Hematopoietic multipotent progenitor cell treated with erythropoietin and hydrocortisone succinate and interleukin-3 and kit ligand, for 4 days (in vitro differentiated cells): Measurements from ENCODE around the gene VCL.

Source experiments
- DNase-seq: peaks from one replicate; pipeline ENCODE4 v3.0.0-alpha.2; 2015

Gene VCL

GRCh38 chr10:74079028-74079935, 81.4 kb downstream of the VCL start:
- no peak for DNase-seq

- DNase-seq: no peak
These were observed 82.1 kb downstream of the VCL start for GRCh38 chr10:74079936-74080590.

GRCh38 chr10:74081192-74081803, 83.4 kb downstream of the VCL start:
- peak; percentile 82 for DNase-seq

GRCh38 chr10:74081941-74082718, 84.2 kb downstream of the VCL start:
- DNase-seq: no peak

- DNase-seq: no peak
These were observed 85.4 kb downstream of the VCL start for GRCh38 chr10:74083304-74083703.

GRCh38 chr10:74084955-74085354, 87.0 kb downstream of the VCL start:
- no peak for DNase-seq

- no peak for DNase-seq
These were observed 88.4 kb downstream of the VCL start for GRCh38 chr10:74086317-74086716.

- DNase-seq: no peak
These were observed 90.8 kb downstream of the VCL start for GRCh38 chr10:74088722-74089121.

GRCh38 chr10:74092372-74092771, 94.5 kb downstream of the VCL start:
- no peak for DNase-seq

GRCh38 chr10:74093530-74094164, 95.7 kb downstream of the VCL start:
- no peak for DNase-seq

- no peak for DNase-seq
These were observed 96.3 kb downstream of the VCL start for GRCh38 chr10:74094231-74094630.

GRCh38 chr10:74096777-74097176, 98.9 kb downstream of the VCL start:
- DNase-seq: peak; percentile 17

GRCh38 chr10:74097776-74098175, 99.9 kb downstream of the VCL start:
- DNase-seq: no peak

GRCh38 chr10:74099420-74099819, 101.5 kb downstream of the VCL start:
- no peak for DNase-seq

- no peak for DNase-seq
These were observed 101.9 kb downstream of the VCL start for GRCh38 chr10:74099836-74100235.

GRCh38 chr10:74103560-74104258, 105.8 kb downstream of the VCL start:
- DNase-seq: peak; percentile 65

- DNase-seq: no peak
These were observed 106.6 kb downstream of the VCL start for GRCh38 chr10:74104480-74104879.

- no peak for DNase-seq
These were observed 107.1 kb downstream of the VCL start for GRCh38 chr10:74104996-74105395.

- DNase-seq: no peak
These were observed 109.5 kb downstream of the VCL start for GRCh38 chr10:74107391-74107790.

- no peak for DNase-seq
These were observed 111.5 kb downstream of the VCL start for GRCh38 chr10:74109452-74109851.

GRCh38 chr10:74110120-74110519, 112.2 kb downstream of the VCL start:
- no peak for DNase-seq

GRCh38 chr10:74111799-74112198, 113.9 kb downstream of the VCL start:
- no peak for DNase-seq
